WTC11 (cell line): ENCODE data around the gene PPP1R3E.

Experiments used
- NR1H2 ChIP-seq: sonication (generic); formaldehyde crosslinking; IDR thresholded peaks from 2 replicates; pipeline ENCODE4 v1.9.0; 2021; ENCODE audit warnings: mild to moderate bottlenecking, moderate library complexity, missing genetic modification reagents
- ZNF396 ChIP-seq: fragments of 250-450 bp; sonication (Bioruptor Pico); IDR thresholded peaks from 2 replicates; pipeline ENCODE4 v1.8.0; 2021; ENCODE audit warnings: mild to moderate bottlenecking, moderate library complexity, borderline replicate concordance
- TF ChIP-seq, protein P1 (sequence below): fragments of 200-600 bp; IDR thresholded peaks from 2 replicates; pipeline ENCODE4 v1.8.0; 2022; ENCODE audit warnings: antibody characterized with exemption

DNA sequence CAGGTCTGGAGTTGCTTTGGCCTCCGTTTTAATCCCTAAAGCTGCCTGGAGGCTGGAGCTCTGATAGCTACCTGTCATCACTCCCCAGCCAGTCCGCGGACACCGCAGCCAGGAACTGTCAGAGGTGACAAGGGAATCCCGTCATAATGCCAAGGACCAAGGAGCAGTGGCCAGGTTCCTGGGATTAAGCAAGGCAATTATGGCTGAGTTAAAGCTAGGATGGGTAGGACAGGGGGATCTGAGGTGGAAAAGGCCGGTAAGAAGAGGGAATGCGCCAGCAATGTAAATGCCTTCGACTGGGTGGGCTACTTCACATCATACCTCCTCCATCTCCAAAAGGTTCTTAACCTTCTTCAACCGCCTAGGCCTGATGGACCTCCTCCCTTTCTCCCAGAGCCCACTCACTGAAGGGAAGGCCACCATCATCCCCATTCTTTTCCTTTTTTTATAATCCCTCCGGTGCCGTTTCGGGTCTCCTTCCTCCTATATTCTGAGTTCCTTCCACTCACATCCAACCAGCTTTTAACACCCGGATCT lies 1.9 kb downstream of the PPP1R3E start:
- TF ChIP-seq, protein P1, sequence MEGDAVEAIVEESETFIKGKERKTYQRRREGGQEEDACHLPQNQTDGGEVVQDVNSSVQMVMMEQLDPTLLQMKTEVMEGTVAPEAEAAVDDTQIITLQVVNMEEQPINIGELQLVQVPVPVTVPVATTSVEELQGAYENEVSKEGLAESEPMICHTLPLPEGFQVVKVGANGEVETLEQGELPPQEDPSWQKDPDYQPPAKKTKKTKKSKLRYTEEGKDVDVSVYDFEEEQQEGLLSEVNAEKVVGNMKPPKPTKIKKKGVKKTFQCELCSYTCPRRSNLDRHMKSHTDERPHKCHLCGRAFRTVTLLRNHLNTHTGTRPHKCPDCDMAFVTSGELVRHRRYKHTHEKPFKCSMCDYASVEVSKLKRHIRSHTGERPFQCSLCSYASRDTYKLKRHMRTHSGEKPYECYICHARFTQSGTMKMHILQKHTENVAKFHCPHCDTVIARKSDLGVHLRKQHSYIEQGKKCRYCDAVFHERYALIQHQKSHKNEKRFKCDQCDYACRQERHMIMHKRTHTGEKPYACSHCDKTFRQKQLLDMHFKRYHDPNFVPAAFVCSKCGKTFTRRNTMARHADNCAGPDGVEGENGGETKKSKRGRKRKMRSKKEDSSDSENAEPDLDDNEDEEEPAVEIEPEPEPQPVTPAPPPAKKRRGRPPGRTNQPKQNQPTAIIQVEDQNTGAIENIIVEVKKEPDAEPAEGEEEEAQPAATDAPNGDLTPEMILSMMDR, result no peak
- TF ChIP-seq NR1H2 (CRISPR knock-in tag) (no peak), ZNF396 (no peak)
